Measurements from ENCODE around the gene MOB3A. TPM values are rescaled to one million over a fixed set of nuclear protein-coding genes. Genes with fewer than 3 reads are reported as not detected.

MOB3A gene
- total and polyA plus RNA-seq, 2 donors (not counting 1 experiment from before 2014, with no cell fraction given): 17.2 to 34.8 TPM

- Histone ChIP-seq H3K4me3 (replicated peaks in 1 of 4; ENCODE audit: control extremely low read depth in 1 of 4, insufficient read depth in 1 of 4, low read depth in 3 of 4, low read length in 4 of 4) (no peak overlapping the region), H3K36me3 (ENCODE audit: control insufficient read depth, insufficient read depth, low read length) (peaks cover 41% of the 10 kb centered on the region)
Observed at GRCh38 chr19:2043251-2043641, 52.9 kb downstream of the MOB3A start.

DNA sequence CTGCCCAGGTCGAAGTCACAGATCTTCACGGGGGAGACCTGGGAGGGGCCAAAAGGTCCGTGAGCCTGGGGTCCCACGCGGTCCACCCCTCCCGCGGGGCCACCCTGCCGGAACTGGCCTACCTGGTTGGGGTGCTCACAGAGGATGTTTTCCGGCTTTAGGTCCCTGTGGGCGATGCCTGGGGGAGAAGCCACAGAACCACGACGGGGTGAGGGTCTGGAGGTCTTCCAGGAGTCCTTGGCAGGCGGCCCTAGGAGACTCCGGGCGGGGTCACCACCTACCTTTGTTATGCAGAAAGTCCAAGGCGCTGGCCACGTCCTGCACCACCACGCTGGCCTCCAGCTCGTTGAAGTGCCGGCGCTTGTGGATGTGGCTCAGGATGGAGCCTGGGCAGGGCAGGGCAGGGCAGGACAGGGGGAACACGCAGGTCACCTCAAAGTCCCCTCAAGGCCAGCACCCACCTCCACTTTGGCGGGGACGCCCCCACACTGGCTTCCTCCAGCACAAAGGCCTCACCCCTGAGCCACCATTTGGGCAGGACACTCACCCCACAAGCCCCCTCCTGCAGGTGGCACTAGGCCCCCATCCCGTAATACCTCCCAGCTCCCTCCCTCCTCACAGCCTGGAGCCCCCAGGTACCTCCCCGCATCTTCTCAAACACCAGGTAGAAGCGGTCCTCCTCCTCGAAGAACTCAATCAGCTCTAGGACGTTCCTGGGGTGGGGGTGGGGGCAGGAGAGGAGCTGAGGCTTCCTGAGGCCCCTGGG lies 53.5 kb downstream of the MOB3A start:
- Histone ChIP-seq H3K4me3 (replicated peaks in 1 of 4; ENCODE audit: control extremely low read depth in 1 of 4, insufficient read depth in 1 of 4, low read depth in 3 of 4, low read length in 4 of 4) (peak overlapping the region in 2 of 4 experiments; percentile 1 to 40), H3K9me3 (ENCODE audit: control insufficient read depth, insufficient read depth, low read depth, low read length) (no peaks in the 10 kb centered on the region), H3K27me3 (ENCODE audit: control insufficient read depth, insufficient read depth, low read length) (no peaks in the 10 kb centered on the region), H3K4me2 (ENCODE audit: extremely low read depth, insufficient read depth, low read length) (peak overlapping the region; percentile 54), H4K20me1 (ENCODE audit: control insufficient read depth, extremely low read depth, insufficient read depth, low read length) (no peaks in the 10 kb centered on the region), H3K9ac (ENCODE audit: insufficient read depth, low read length) (peak overlapping the region; percentile 51), H3K4me1 (ENCODE audit: control insufficient read depth, extremely low read depth, insufficient read depth, low read length) (peaks cover 14% of the 10 kb centered on the region), H3K36me3 (ENCODE audit: control insufficient read depth, insufficient read depth, low read length) (peaks cover 38% of the 10 kb centered on the region), H2AFZ (ENCODE audit: low read length) (no peak overlapping the region), H3K79me2 (ENCODE audit: control insufficient read depth, insufficient read depth, low read length) (peaks cover 6% of the 10 kb centered on the region), H3K27ac (ENCODE audit: insufficient read depth, low read length) (peak overlapping the region; percentile 72)
- no peak for TF ChIP-seq CTCF (conservative IDR thresholded peaks at IDR 0.05 in 1 of 2, IDR thresholded peaks at IDR 0.05 in 1 of 2; ENCODE audit: low read depth in 1 of 2, low read length in 2 of 2)
- TF ChIP-seq EZH2 (IDR thresholded peaks at IDR 0.05; ENCODE audit: low read length, missing control alignments): no peak
- no peak for DNase-seq (ENCODE audit: low read depth in 2 of 2)

More at GRCh38 chr19:2043251-2043641, 52.9 kb downstream of the MOB3A start:
- Histone ChIP-seq H3K4me2 (ENCODE audit: extremely low read depth, insufficient read depth, low read length) (no peak overlapping the region), H4K20me1 (ENCODE audit: control insufficient read depth, extremely low read depth, insufficient read depth, low read length) (no peaks in the 10 kb centered on the region), H3K4me1 (ENCODE audit: control insufficient read depth, extremely low read depth, insufficient read depth, low read length) (peaks cover 16% of the 10 kb centered on the region), H3K27me3 (ENCODE audit: control insufficient read depth, insufficient read depth, low read length) (no peaks in the 10 kb centered on the region), H3K79me2 (ENCODE audit: control insufficient read depth, insufficient read depth, low read length) (peaks cover 11% of the 10 kb centered on the region), H2AFZ (ENCODE audit: low read length) (no peak overlapping the region), H3K9ac (ENCODE audit: insufficient read depth, low read length) (no peak overlapping the region), H3K9me3 (ENCODE audit: control insufficient read depth, insufficient read depth, low read depth, low read length) (no peaks in the 10 kb centered on the region), H3K27ac (ENCODE audit: insufficient read depth, low read length) (no peak overlapping the region)
- no peak for DNase-seq (ENCODE audit: low read depth in 2 of 2)
- TF ChIP-seq EZH2 (IDR thresholded peaks at IDR 0.05; ENCODE audit: low read length, missing control alignments) (no peak), CTCF (conservative IDR thresholded peaks at IDR 0.05 in 1 of 2, IDR thresholded peaks at IDR 0.05 in 1 of 2; ENCODE audit: low read depth in 1 of 2, low read length in 2 of 2) (no peak)

DNA sequence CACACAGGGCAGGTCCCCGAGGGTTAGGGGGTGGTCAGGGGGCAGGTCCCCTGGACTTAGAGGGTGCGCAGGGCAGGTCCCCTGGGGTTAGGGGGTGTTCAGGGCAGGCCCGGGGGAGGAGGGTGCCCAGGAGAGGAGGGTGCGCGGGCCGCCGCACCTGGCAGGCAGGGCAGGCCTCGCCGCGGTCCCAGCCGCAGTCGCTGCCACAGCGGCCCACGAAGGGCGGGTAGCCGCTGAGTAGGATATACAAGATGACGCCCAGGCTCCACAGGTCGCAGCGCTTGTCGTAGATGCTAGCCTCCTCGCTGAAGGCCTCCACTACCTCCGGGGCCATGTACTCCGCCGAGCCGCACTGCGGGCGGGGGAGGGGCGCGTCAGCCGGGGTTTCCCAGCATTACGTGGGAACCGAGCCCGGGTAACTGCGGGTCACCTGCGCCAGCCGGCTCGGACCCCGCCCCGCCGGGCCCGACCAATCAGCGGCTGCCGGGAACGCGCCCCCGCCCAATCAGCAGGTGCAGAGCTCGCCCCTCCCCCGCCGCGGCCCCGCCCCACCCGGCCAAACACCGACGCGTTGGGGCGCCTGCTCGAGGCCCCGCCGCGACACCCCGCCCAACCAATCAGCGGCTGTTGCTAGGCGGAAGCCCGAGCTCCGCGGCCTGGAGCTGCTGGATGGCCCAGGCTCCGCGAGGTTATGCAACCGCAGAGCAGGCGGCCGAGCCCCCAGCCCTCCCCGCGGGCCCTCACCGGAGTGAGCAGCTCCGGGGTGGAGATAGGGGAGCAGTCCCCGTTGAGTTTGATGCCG lies 54.2 kb downstream of the MOB3A start:
- Histone ChIP-seq H3K4me3 (replicated peaks in 1 of 4; ENCODE audit: control extremely low read depth in 1 of 4, insufficient read depth in 1 of 4, low read depth in 3 of 4, low read length in 4 of 4) (peak overlapping the region in 2 of 4 experiments; percentile 1 to 40), H3K36me3 (ENCODE audit: control insufficient read depth, insufficient read depth, low read length) (peaks cover 38% of the 10 kb centered on the region), H3K4me2 (ENCODE audit: extremely low read depth, insufficient read depth, low read length) (peak overlapping the region; percentile 54), H3K27ac (ENCODE audit: insufficient read depth, low read length) (peak overlapping the region; percentile 72), H3K27me3 (ENCODE audit: control insufficient read depth, insufficient read depth, low read length) (no peaks in the 10 kb centered on the region), H4K20me1 (ENCODE audit: control insufficient read depth, extremely low read depth, insufficient read depth, low read length) (no peaks in the 10 kb centered on the region), H2AFZ (ENCODE audit: low read length) (no peak overlapping the region), H3K9me3 (ENCODE audit: control insufficient read depth, insufficient read depth, low read depth, low read length) (no peaks in the 10 kb centered on the region), H3K4me1 (ENCODE audit: control insufficient read depth, extremely low read depth, insufficient read depth, low read length) (peaks cover 9% of the 10 kb centered on the region), H3K79me2 (ENCODE audit: control insufficient read depth, insufficient read depth, low read length) (no peaks in the 10 kb centered on the region), H3K9ac (ENCODE audit: insufficient read depth, low read length) (peak overlapping the region; percentile 51)
- DNase-seq (ENCODE audit: low read depth in 2 of 2): peak; percentile 89 to 93
- no peak for TF ChIP-seq EZH2 (IDR thresholded peaks at IDR 0.05; ENCODE audit: low read length, missing control alignments)
- no peak for TF ChIP-seq CTCF (conservative IDR thresholded peaks at IDR 0.05 in 1 of 2, IDR thresholded peaks at IDR 0.05 in 1 of 2; ENCODE audit: low read depth in 1 of 2, low read length in 2 of 2)
